Aorta (tissue), 5 donors: Measurements from ENCODE around the gene KIF13A. TPM values are rescaled to one million over a fixed set of nuclear protein-coding genes. Genes with fewer than 3 reads are reported as not detected.
"Not testable (repeated sequence)": the region's sequence is repeated elsewhere in the genome, so short reads cannot be mapped to it uniquely, and the experiment has no call there.

Source experiments
- ATAC-seq: fragments of 200-7000 bp; cut with Tn5 transposase; one replicate; pipeline ENCODE4 v1.9.1; 2022; ENCODE audit warnings: moderate library complexity; ENCODE audit not compliant: low FRiP score
- DNase-seq, 2 donors: peaks; one replicate each; pipeline ENCODE4 v3.0.0-alpha.2; 2020
- H3K27ac ChIP-seq, 2 donors: one replicate each; pipeline ENCODE4 v1.5.1; 2013; ENCODE audit warnings: low read length in 2 of 2, mild to moderate bottlenecking in 2 of 2, moderate library complexity in 2 of 2, control low read depth in 1 of 2, inconsistent platforms in 1 of 2, low read depth in 1 of 2
- H3K27me3 ChIP-seq, 2 donors: one replicate each; pipeline ENCODE4 v1.6.1; 2013; ENCODE audit warnings: control low read depth in 1 of 2, low read length in 1 of 2, mild to moderate bottlenecking in 1 of 2, moderate library complexity in 1 of 2; ENCODE audit not compliant: insufficient read depth in 2 of 2, control insufficient read depth in 1 of 2
- H3K36me3 ChIP-seq, 2 donors: one replicate each; pipeline ENCODE4 v1.6.1; 2013; ENCODE audit warnings: control low read depth in 1 of 2, low read length in 1 of 2, mild to moderate bottlenecking in 1 of 2; ENCODE audit not compliant: insufficient read depth in 2 of 2, control insufficient read depth in 1 of 2
- H3K4me1 ChIP-seq, 2 donors: one replicate each; pipeline ENCODE4 v1.6.1; 2013; ENCODE audit warnings: low read length in 2 of 2, control low read depth in 1 of 2, mild to moderate bottlenecking in 1 of 2, moderate library complexity in 1 of 2; ENCODE audit not compliant: insufficient read depth in 2 of 2, control insufficient read depth in 1 of 2
- H3K4me3 ChIP-seq, 2 donors: one replicate each; pipeline ENCODE4 v1.5.1; 2013; ENCODE audit warnings: low read length in 2 of 2, control low read depth in 1 of 2, mild to moderate bottlenecking in 1 of 2
- H3K9me3 ChIP-seq: one replicate; pipeline ENCODE4 v1.6.1; 2013; ENCODE audit warnings: mild to moderate bottlenecking, low read length; ENCODE audit not compliant: control insufficient read depth
- WGBS, 2 donors: extraction: QIAGEN DNeasy Blood & Tissue Kit; methylation state at CpG; one replicate each; pipeline ENCODE4 v1.1.7; 2013; 5-methylcytosine and 5-hydroxymethylcytosine counted together
- intact Hi-C, 2 donors: fragments of 100-400 bp; cut with DNase I; formaldehyde crosslinking; loops; one replicate each; pipeline versions ENCODE4 v1.14.2 to v1.15.0; 2022
- polyA plus RNA-seq, 2 donors: library from polyadenylated mRNA; stranded (reverse); fragments of 200-250 nt; gene quantifications; one replicate each; pipeline ENCODE4 v1.2.3, GENCODE V29; 2013
- total RNA-seq, 2 donors: library from RNA; stranded (reverse); fragmentation: NEBNext Ultra II Directional; extraction: Animal tissue kit (Norgen Biotek cat#: 25700); gene quantifications; one replicate each; pipeline ENCODE4 v1.2.1, GENCODE V29; 2021
- donor health status: healthy with polysubstance abuse.
- donor health status: Bipolar disorder and iron deficiency.
- donor health status: DM: no; HTN: no; CAD: no.
- donor health status: DM: no; HTN: no; CAD: no.
- donor health status: DM: yes; HTN: yes; CAD: no.

The KIF13A gene
- total and polyA plus RNA-seq, 4 donors, result 52.6 to 109 (median 72.6) TPM

- Histone ChIP-seq H3K27ac (peak overlapping the region in 1 of 2 donors; percentile 15), H3K36me3 (no peaks in the 10 kb centered on the region), H3K9me3 (no peaks in the 10 kb centered on the region), H3K27me3 (no peaks in the 10 kb centered on the region), H3K4me1 (peaks cover 0 to 7% of the 10 kb centered on the region in 2 donors), H3K4me3 (no peak overlapping the region)
- WGBS, 2 donors, result 78 to 80% methylated on average over 5 of the region's 5 CpGs
- intact Hi-C loops, result no loop called here
- DNase-seq, result no peak
- ATAC-seq, result no peak
Measured at GRCh38 chr6:17957086-17957485, 30.3 kb downstream of the KIF13A start.

- no peaks in the 10 kb centered on the region for H3K27me3 ChIP-seq
- no peak overlapping the region for H3K4me3 ChIP-seq
- H3K4me1 ChIP-seq, result no peaks in the 10 kb centered on the region
- ATAC-seq, result no peak
- no peak for DNase-seq
- H3K36me3 ChIP-seq, result no peaks in the 10 kb centered on the region
- H3K27ac ChIP-seq, result no peak overlapping the region
- H3K9me3 ChIP-seq, result no peaks in the 10 kb centered on the region
- intact Hi-C loops, result no loop called here
Measured at GRCh38 chr6:17950095-17950494, 37.3 kb downstream of the KIF13A start.

- DNase-seq, result no peak
- Histone ChIP-seq H3K36me3 (no peaks in the 10 kb centered on the region), H3K4me1 (peaks cover 3 to 4% of the 10 kb centered on the region in 2 donors), H3K27ac (no peak overlapping the region), H3K4me3 (no peak overlapping the region), H3K9me3 (no peaks in the 10 kb centered on the region), H3K27me3 (no peaks in the 10 kb centered on the region)
- ATAC-seq, result no peak
- intact Hi-C loops, result no loop called here
- 84 to 87% methylated on average over 2 of the region's 2 CpGs for WGBS, 2 donors
Measured at GRCh38 chr6:17949168-17949567, 38.3 kb downstream of the KIF13A start.

GRCh38 chr6:17948725-17949124, 38.7 kb downstream of the KIF13A start:
- intact Hi-C loops, result no loop called here
- Histone ChIP-seq H3K4me1 (peaks cover 4 to 5% of the 10 kb centered on the region in 2 donors), H3K27ac (no peak overlapping the region)

GRCh38 chr6:17947574-17947973, 39.9 kb downstream of the KIF13A start:
- intact Hi-C loops, H3K36me3 ChIP-seq, DNase-seq, H3K4me3 ChIP-seq, H3K27me3 ChIP-seq, ATAC-seq, H3K27ac ChIP-seq, H3K4me1 ChIP-seq, H3K9me3 ChIP-seq: not testable (repeated sequence)
- WGBS, 2 donors, result 86% methylated on average over 7 of the region's 7 CpGs

More at GRCh38 chr6:17948725-17949124, 38.7 kb downstream of the KIF13A start:
- no peaks in the 10 kb centered on the region for H3K27me3 ChIP-seq
- H3K4me3 ChIP-seq, result no peak overlapping the region
- no peaks in the 10 kb centered on the region for H3K9me3 ChIP-seq
- H3K36me3 ChIP-seq, result no peaks in the 10 kb centered on the region
- WGBS, 2 donors, result 74 to 76% methylated on average over 7 of the region's 7 CpGs
- DNase-seq (no peak), ATAC-seq (no peak)

- Histone ChIP-seq H3K9me3 (no peaks in the 10 kb centered on the region), H3K4me1 (peaks cover 4 to 7% of the 10 kb centered on the region in 2 donors), H3K27ac (no peak overlapping the region), H3K36me3 (no peaks in the 10 kb centered on the region), H3K27me3 (no peaks in the 10 kb centered on the region), H3K4me3 (no peak overlapping the region)
- ATAC-seq (no peak), DNase-seq (no peak)
- intact Hi-C loops, result no loop called here
- 87 to 88% methylated on average over 2 of the region's 2 CpGs for WGBS, 2 donors
Measured at GRCh38 chr6:17945575-17945974, 41.9 kb downstream of the KIF13A start.

GRCh38 chr6:17945111-17945510, 42.3 kb downstream of the KIF13A start:
- DNase-seq, result no peak
- Histone ChIP-seq H3K36me3 (no peaks in the 10 kb centered on the region), H3K9me3 (no peaks in the 10 kb centered on the region), H3K27me3 (no peaks in the 10 kb centered on the region), H3K27ac (no peak overlapping the region), H3K4me3 (no peak overlapping the region), H3K4me1 (peaks cover 4 to 7% of the 10 kb centered on the region in 2 donors)
- intact Hi-C loops, result no loop called here
- ATAC-seq, result peak; percentile 78
- 5 to 7% methylated on average over 2 of the region's 2 CpGs for WGBS, 2 donors

GRCh38 chr6:17941318-17941717, 46.1 kb downstream of the KIF13A start:
- H3K27ac ChIP-seq, result no peak overlapping the region
- DNase-seq (no peak), ATAC-seq (no peak)
- H3K36me3 ChIP-seq, result no peaks in the 10 kb centered on the region
- no peak overlapping the region for H3K4me3 ChIP-seq
- H3K9me3 ChIP-seq, result no peaks in the 10 kb centered on the region
- intact Hi-C loops, result no loop called here
- 94 to 98% methylated on average over 4 of the region's 4 CpGs for WGBS, 2 donors
- no peaks in the 10 kb centered on the region for H3K27me3 ChIP-seq
- peaks cover 4 to 7% of the 10 kb centered on the region in 2 donors for H3K4me1 ChIP-seq

- Histone ChIP-seq H3K27ac (no peak overlapping the region), H3K4me1 (peaks cover 6 to 7% of the 10 kb centered on the region in 2 donors), H3K9me3 (no peaks in the 10 kb centered on the region), H3K36me3 (no peaks in the 10 kb centered on the region), H3K4me3 (no peak overlapping the region), H3K27me3 (no peaks in the 10 kb centered on the region)
- no peak for DNase-seq
- ATAC-seq, result no peak
- intact Hi-C loops, result no loop called here
- WGBS, 2 donors, result 78 to 85% methylated on average over 6 of the region's 6 CpGs
Measured at GRCh38 chr6:17940151-17940792, 47.2 kb downstream of the KIF13A start.
